DND-41 (cell line): ENCODE measurements around the gene SYNE3.

Experiments
- ATAC-seq: fragments of 200-7000 bp; cut with Tn5 transposase; 3 replicates; pipeline ENCODE4 v1.9.1; 2021; ENCODE audit warnings: low read depth; ENCODE audit not compliant: insufficient read depth
- DNase-seq: peaks from one replicate; pipeline ENCODE4 v3.0.0-alpha.2; 2020
- H2AFZ ChIP-seq: 2 replicates; pipeline ENCODE4 v1.6.0; 2012; ENCODE audit warnings: low read depth, low read length
- H3K27ac ChIP-seq: 2 replicates; pipeline ENCODE4 v1.5.1; 2012; ENCODE audit warnings: low read length, inconsistent platforms
- H3K27me3 ChIP-seq: fragments of 200-600 bp; sonication (generic); 2 replicates; pipeline ENCODE4 v1.6.0; 2012; ENCODE audit warnings: low read length, mild to moderate bottlenecking, inconsistent platforms; ENCODE audit not compliant: insufficient read depth, poor library complexity
- H3K36me3 ChIP-seq: 2 replicates; pipeline ENCODE4 v1.5.1; 2012; ENCODE audit warnings: low read length, inconsistent platforms; ENCODE audit not compliant: insufficient read depth
- H3K4me1 ChIP-seq: 2 replicates; pipeline ENCODE4 v1.5.1; 2012; ENCODE audit warnings: mild to moderate bottlenecking, low read length; ENCODE audit not compliant: insufficient read depth
- H3K4me2 ChIP-seq: 2 replicates; pipeline ENCODE4 v1.6.0; 2012; ENCODE audit warnings: mild to moderate bottlenecking, moderate library complexity, low read length, inconsistent platforms; ENCODE audit not compliant: insufficient read depth
- H3K4me3 ChIP-seq, 2 experiments: fragments of 200-600 bp in 1 of 2; shearing (Covaris generic) in 1 of 2; 2 replicates each; pipeline ENCODE4 v1.5.1; 2012 to 2016; ENCODE audit warnings: inconsistent platforms in 2 of 2, low read length in 2 of 2, mild to moderate bottlenecking in 2 of 2, low read depth in 1 of 2, moderate library complexity in 1 of 2
- H3K79me2 ChIP-seq: 2 replicates; pipeline ENCODE4 v1.6.0; 2012; ENCODE audit warnings: low read length, inconsistent platforms; ENCODE audit not compliant: insufficient read depth
- H3K9ac ChIP-seq: 2 replicates; pipeline ENCODE4 v1.6.0; 2012; ENCODE audit warnings: low read depth, mild to moderate bottlenecking, inconsistent platforms, low read length, moderate library complexity
- H3K9me3 ChIP-seq: 2 replicates; pipeline ENCODE4 v1.5.1; 2012; ENCODE audit warnings: low read length, moderate library complexity, mild to moderate bottlenecking, inconsistent platforms; ENCODE audit not compliant: insufficient read depth, severe bottlenecking
- H4K20me1 ChIP-seq: 2 replicates; pipeline ENCODE4 v1.6.0; 2012; ENCODE audit warnings: low read length; ENCODE audit not compliant: insufficient read depth
- EZH2 ChIP-seq: IDR thresholded peaks from 3 replicates; pipeline ENCODE4 v1.6.1; 2012; ENCODE audit warnings: borderline replicate concordance, low read depth, mild to moderate bottlenecking, moderate library complexity, low read length, inconsistent platforms; ENCODE audit not compliant: severe bottlenecking
- TF ChIP-seq, protein P1 (sequence below): IDR thresholded peaks from 2 replicates; pipeline ENCODE4 v1.5.1; 2012; ENCODE audit warnings: borderline replicate concordance, low read length, moderate library complexity, mild to moderate bottlenecking; ENCODE audit not compliant: poor library complexity, severe bottlenecking; ENCODE audit errors: extremely low read depth

Gene SYNE3

DNA sequence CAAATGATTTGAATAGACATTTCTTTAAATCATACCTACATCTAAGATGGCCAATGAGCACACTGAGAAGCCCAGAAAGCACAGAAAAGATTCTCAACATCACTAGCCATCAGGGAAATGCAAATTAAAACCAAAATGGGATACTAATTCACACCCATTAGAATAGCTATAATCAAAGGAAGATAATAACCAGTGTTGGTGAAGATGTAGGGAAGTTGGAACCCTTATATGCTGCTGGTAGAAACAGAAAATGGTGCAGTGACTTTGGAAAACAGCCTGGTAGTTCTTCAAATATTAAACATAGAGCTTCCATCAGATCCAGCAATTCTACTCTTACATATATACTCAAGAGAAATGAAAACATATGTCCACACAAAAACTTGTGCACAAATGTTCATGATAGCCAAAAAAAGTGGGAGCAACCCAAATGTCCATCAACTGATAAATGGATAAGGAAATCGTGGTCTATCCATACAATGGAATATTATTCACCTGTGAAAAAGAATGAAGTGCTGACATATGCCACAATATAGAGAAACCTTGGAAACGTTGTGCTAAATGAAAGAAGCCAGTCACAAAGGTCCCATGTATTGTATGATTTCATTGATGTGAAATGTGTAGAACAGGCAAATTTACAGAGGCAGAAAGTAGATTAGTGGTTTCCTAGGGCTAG is 24.4 kb downstream of the SYNE3 start:
- H3K36me3 ChIP-seq = no peaks in the 10 kb centered on the region
- no peaks in the 10 kb centered on the region for H3K9me3 ChIP-seq
- peaks cover 3% of the 10 kb centered on the region for H3K27me3 ChIP-seq
- no peak overlapping the region for H3K9ac ChIP-seq
- H3K4me3 ChIP-seq = no peak overlapping the region
- H2AFZ ChIP-seq = no peak overlapping the region
- TF ChIP-seq, protein P1, sequence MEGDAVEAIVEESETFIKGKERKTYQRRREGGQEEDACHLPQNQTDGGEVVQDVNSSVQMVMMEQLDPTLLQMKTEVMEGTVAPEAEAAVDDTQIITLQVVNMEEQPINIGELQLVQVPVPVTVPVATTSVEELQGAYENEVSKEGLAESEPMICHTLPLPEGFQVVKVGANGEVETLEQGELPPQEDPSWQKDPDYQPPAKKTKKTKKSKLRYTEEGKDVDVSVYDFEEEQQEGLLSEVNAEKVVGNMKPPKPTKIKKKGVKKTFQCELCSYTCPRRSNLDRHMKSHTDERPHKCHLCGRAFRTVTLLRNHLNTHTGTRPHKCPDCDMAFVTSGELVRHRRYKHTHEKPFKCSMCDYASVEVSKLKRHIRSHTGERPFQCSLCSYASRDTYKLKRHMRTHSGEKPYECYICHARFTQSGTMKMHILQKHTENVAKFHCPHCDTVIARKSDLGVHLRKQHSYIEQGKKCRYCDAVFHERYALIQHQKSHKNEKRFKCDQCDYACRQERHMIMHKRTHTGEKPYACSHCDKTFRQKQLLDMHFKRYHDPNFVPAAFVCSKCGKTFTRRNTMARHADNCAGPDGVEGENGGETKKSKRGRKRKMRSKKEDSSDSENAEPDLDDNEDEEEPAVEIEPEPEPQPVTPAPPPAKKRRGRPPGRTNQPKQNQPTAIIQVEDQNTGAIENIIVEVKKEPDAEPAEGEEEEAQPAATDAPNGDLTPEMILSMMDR = no peak
- TF ChIP-seq EZH2 = no peak
- H3K4me1 ChIP-seq = no peaks in the 10 kb centered on the region
- no peaks in the 10 kb centered on the region for H4K20me1 ChIP-seq
- H3K27ac ChIP-seq = no peak overlapping the region
- H3K79me2 ChIP-seq = no peaks in the 10 kb centered on the region
- no peak overlapping the region for H3K4me2 ChIP-seq
- DNase-seq (no peak), ATAC-seq (no peak)

DNA sequence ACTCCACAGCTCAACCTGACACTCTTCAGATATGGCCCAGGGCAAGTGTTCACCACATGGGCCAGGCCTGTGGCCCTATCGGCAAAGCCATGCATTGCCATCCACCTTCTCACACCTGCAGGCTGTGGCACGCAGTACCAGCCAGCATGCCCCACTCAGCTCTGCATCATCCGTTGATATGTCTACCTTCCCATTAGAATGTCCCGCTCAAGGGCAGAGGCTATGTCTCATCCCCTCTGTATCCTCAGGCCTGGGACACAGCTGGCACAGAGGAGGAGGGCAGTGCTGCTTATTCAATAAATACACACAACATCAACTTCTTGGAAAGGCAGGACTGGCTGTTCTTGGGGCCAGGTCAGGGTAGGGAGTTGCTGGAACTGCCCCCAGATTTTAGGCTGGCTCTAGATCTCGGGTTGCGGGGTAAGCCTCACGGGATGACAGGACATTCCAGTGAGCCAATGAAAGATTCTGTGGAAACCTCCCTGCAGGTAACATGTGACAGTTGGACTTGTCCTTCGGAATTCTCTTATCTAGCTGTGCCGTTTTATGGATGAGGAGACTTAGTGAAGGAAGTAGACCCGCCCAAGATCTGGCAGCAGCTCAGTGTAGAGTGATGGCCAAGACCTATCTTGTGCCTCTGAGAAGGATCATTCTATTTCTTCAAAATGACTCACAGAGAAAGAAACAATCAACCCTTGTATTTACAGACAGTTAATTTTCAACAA is 25.6 kb downstream of the SYNE3 start:
- DNase-seq = no peak
- Histone ChIP-seq H3K9me3 (no peaks in the 10 kb centered on the region), H4K20me1 (no peaks in the 10 kb centered on the region), H3K4me3 (no peak overlapping the region), H3K4me2 (no peak overlapping the region), H3K36me3 (no peaks in the 10 kb centered on the region), H3K9ac (no peak overlapping the region), H3K27me3 (peaks cover 3% of the 10 kb centered on the region), H3K4me1 (no peaks in the 10 kb centered on the region), H3K79me2 (no peaks in the 10 kb centered on the region), H3K27ac (no peak overlapping the region), H2AFZ (no peak overlapping the region)
- TF ChIP-seq, protein P1 = no peak
- TF ChIP-seq EZH2 = no peak
- no peak for ATAC-seq

DNA sequence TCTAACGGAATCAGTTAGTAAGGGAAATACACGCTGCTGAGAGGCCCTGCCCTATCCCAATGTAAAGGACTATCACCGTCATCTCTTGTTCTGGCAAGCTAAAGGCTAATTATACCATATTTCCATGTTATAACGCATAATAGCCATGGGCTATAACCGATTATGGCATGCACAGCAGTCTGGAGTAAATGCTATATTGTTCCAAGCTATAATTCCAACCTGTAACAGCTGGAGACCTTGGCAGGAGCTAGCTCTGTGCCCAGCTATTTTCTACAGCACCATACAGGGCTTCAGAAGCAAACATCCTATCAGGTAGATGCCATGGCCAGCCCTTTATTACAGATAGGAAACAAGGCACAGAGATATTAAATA is 26.3 kb downstream of the SYNE3 start:
- H3K4me1 ChIP-seq = no peaks in the 10 kb centered on the region
- H3K27me3 ChIP-seq = peaks cover 3% of the 10 kb centered on the region
- H3K9ac ChIP-seq = no peak overlapping the region
- ATAC-seq = no peak
- H4K20me1 ChIP-seq = no peaks in the 10 kb centered on the region
- no peak for TF ChIP-seq EZH2
- TF ChIP-seq, protein P1 = no peak
- H3K4me3 ChIP-seq = no peak overlapping the region
- no peaks in the 10 kb centered on the region for H3K36me3 ChIP-seq
- H3K79me2 ChIP-seq = no peaks in the 10 kb centered on the region
- H3K27ac ChIP-seq = no peak overlapping the region
- H3K9me3 ChIP-seq = no peaks in the 10 kb centered on the region
- no peak overlapping the region for H2AFZ ChIP-seq
- H3K4me2 ChIP-seq = no peak overlapping the region
- DNase-seq = no peak
